Testis (tissue), 3 donors: ENCODE results near the gene ZNF777. TPM values are rescaled to one million over a fixed set of nuclear protein-coding genes. Genes with fewer than 3 reads are reported as not detected.

ENCODE experiments used
- DNase-seq: peaks from one replicate; pipeline ENCODE4 v3.0.0-alpha.2; 2019
- H3K27ac ChIP-seq, 2 donors: fragments of 200-600 bp; sonication (generic); one replicate each; pipeline ENCODE4 v1.5.1; 2019
- H3K27me3 ChIP-seq: fragments of 200-600 bp; sonication (generic); one replicate; pipeline ENCODE4 v1.5.1; 2019
- H3K36me3 ChIP-seq: fragments of 200-600 bp; sonication (generic); one replicate; pipeline ENCODE4 v1.5.1; 2017; ENCODE audit warnings: low read depth; ENCODE audit errors: missing control alignments
- H3K4me1 ChIP-seq: fragments of 200-600 bp; sonication (generic); one replicate; pipeline ENCODE4 v1.5.1; 2019
- H3K4me3 ChIP-seq, 2 donors: fragments of 200-600 bp; sonication (generic); one replicate each; pipeline ENCODE4 v1.5.1; 2017 to 2019
- H3K9me3 ChIP-seq: fragments of 200-600 bp; sonication (generic); one replicate; pipeline ENCODE4 v1.5.1; 2017
- POLR2A ChIP-seq: fragments of 450-650 bp; IDR thresholded peaks from one replicate; pipeline ENCODE4 v1.6.1; 2017; ENCODE audit warnings: antibody characterized with exemption, mild to moderate bottlenecking, moderate library complexity
- WGBS, 2 donors: methylation state at CpG; one replicate each; pipeline ENCODE4 v1.1.5; 2018; 5-methylcytosine and 5-hydroxymethylcytosine counted together
- intact Hi-C: fragments of 100-400 bp; cut with DNase I; formaldehyde crosslinking; loops from one replicate; pipeline ENCODE4 v1.15.1; 2023; ENCODE audit warnings: low total_unique reads
- polyA plus RNA-seq: library from polyadenylated mRNA; stranded (reverse); fragments of 350-450 nt; fragmentation: Illumina TruSeq; extraction: RNeasy Lipid Tissue Mini Kit (QIAGEN cat#74804); gene quantifications from one replicate; pipeline ENCODE4 v1.2.3, GENCODE V29; 2014; ENCODE audit warnings: low read depth, low replicate concordance; ENCODE audit not compliant: insufficient read depth
- total RNA-seq, 2 donors: library from RNA; depleted of rRNA; stranded (reverse); fragments of >200 nt; gene quantifications; one replicate each; pipeline ENCODE4 v1.2.3, GENCODE V29; 2016
- TF ChIP-seq, protein P1 (sequence below), 3 experiments: fragments of 450-650 bp in 2 of 3; fragments of 200-600 bp in 1 of 3; sonication (generic) in 1 of 3; IDR thresholded peaks; one replicate each; pipeline ENCODE4 v1.5.1; 2016 to 2019; ENCODE audit warnings: antibody characterized with exemption in 3 of 3, mild to moderate bottlenecking in 2 of 3, moderate library complexity in 1 of 3

Gene ZNF777
- total and polyA plus RNA-seq, 3 donors from 2014 or later: 15.4 to 25.0 (median 19.4) TPM

GRCh38 chr7:149471289-149471953 is 10.6 kb upstream of the ZNF777 start:
- no peak for DNase-seq
- H3K9me3 ChIP-seq: no peaks in the 10 kb centered on the region
- intact Hi-C loops: no loop called here
- TF ChIP-seq, protein P1, sequence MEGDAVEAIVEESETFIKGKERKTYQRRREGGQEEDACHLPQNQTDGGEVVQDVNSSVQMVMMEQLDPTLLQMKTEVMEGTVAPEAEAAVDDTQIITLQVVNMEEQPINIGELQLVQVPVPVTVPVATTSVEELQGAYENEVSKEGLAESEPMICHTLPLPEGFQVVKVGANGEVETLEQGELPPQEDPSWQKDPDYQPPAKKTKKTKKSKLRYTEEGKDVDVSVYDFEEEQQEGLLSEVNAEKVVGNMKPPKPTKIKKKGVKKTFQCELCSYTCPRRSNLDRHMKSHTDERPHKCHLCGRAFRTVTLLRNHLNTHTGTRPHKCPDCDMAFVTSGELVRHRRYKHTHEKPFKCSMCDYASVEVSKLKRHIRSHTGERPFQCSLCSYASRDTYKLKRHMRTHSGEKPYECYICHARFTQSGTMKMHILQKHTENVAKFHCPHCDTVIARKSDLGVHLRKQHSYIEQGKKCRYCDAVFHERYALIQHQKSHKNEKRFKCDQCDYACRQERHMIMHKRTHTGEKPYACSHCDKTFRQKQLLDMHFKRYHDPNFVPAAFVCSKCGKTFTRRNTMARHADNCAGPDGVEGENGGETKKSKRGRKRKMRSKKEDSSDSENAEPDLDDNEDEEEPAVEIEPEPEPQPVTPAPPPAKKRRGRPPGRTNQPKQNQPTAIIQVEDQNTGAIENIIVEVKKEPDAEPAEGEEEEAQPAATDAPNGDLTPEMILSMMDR (IDR thresholded peaks at IDR 0.05): no peak
- TF ChIP-seq POLR2A: no peak
- H3K36me3 ChIP-seq: no peaks in the 10 kb centered on the region
- H3K27ac ChIP-seq: no peak overlapping the region
- H3K4me1 ChIP-seq: no peaks in the 10 kb centered on the region
- H3K27me3 ChIP-seq: no peaks in the 10 kb centered on the region
- 97 to 100% methylated on average over 6 of the region's 6 CpGs for WGBS, 2 donors
- H3K4me3 ChIP-seq: no peak overlapping the region

GRCh38 chr7:149469806-149470205 is 8.9 kb upstream of the ZNF777 start:
- no peaks in the 10 kb centered on the region for H3K4me1 ChIP-seq
- H3K27me3 ChIP-seq: no peaks in the 10 kb centered on the region
- no peaks in the 10 kb centered on the region for H3K9me3 ChIP-seq
- H3K36me3 ChIP-seq: no peaks in the 10 kb centered on the region
- intact Hi-C loops: no loop called here
- no peak overlapping the region for H3K27ac ChIP-seq
- WGBS, 2 donors: 84 to 92% methylated on average over 8 of the region's 8 CpGs
- no peak overlapping the region for H3K4me3 ChIP-seq
- no peak for TF ChIP-seq POLR2A
- TF ChIP-seq, protein P1 (IDR thresholded peaks at IDR 0.05): no peak
- DNase-seq: no peak

GRCh38 chr7:149468208-149468607 is 7.3 kb upstream of the ZNF777 start:
- Histone ChIP-seq H3K9me3 (no peaks in the 10 kb centered on the region), H3K27me3 (no peaks in the 10 kb centered on the region), H3K4me3 (no peak overlapping the region), H3K4me1 (no peaks in the 10 kb centered on the region), H3K27ac (no peak overlapping the region), H3K36me3 (no peaks in the 10 kb centered on the region)
- WGBS, 2 donors: 84 to 89% methylated on average over 5 of the region's 5 CpGs
- TF ChIP-seq POLR2A: no peak
- TF ChIP-seq, protein P1 (IDR thresholded peaks at IDR 0.05): no peak
- DNase-seq: no peak
- intact Hi-C loops: no loop called here

DNA sequence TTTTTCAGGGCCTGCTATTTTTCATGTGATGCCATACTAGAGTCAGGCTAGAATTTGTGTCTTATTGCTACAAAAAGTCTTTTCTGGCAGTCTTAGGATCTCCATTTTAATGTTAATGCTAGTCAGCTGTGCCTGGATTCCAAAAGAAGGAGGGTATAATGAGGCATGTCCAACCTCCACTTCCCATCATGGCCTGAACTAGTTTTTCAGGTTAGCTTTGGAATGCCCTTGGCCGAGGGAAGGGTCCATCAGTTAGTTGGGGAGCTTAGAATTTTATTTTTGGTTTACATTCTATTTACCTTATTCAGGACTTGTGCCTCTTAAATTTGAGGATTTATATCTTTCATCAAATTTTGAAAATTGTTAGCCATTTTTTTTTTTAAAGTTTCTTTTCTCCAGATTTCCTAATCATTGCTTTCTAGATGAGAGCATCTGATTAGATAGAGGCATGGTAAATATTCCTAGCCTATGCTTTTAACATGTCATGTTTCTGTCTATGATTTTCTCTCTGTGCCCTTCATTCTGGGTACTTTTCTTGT is 6.5 kb upstream of the ZNF777 start:
- H3K4me1 ChIP-seq: no peaks in the 10 kb centered on the region
- TF ChIP-seq POLR2A: no peak
- TF ChIP-seq, protein P1 (IDR thresholded peaks at IDR 0.05): no peak
- DNase-seq: no peak
- 78 to 86% methylated on average over 1 of the region's 1 CpG for WGBS, 2 donors
- H3K27ac ChIP-seq: no peak overlapping the region
- no peak overlapping the region for H3K4me3 ChIP-seq
- no peaks in the 10 kb centered on the region for H3K27me3 ChIP-seq
- intact Hi-C loops: no loop called here
- H3K36me3 ChIP-seq: no peaks in the 10 kb centered on the region
- no peaks in the 10 kb centered on the region for H3K9me3 ChIP-seq

GRCh38 chr7:149466364-149466763 is 5.5 kb upstream of the ZNF777 start:
- Histone ChIP-seq H3K27ac (no peak overlapping the region), H3K36me3 (no peaks in the 10 kb centered on the region), H3K4me3 (no peak overlapping the region), H3K9me3 (no peaks in the 10 kb centered on the region), H3K4me1 (no peaks in the 10 kb centered on the region), H3K27me3 (no peaks in the 10 kb centered on the region)
- no peak for TF ChIP-seq POLR2A
- TF ChIP-seq, protein P1 (IDR thresholded peaks at IDR 0.05): no peak
- no peak for DNase-seq
- intact Hi-C loops: no loop called here
